HG03066 (cell line): ENCODE results near the gene MRPL41.
"Not testable (repeated sequence)": the region's sequence is repeated elsewhere in the genome, so short reads cannot be mapped to it uniquely, and the experiment has no call there.

ENCODE experiments used
- ATAC-seq: cut with Tn5 transposase; IDR thresholded peaks from one replicate; pipeline ENCODE4 v1.9.1; 2021; ENCODE audit warnings: low read depth; ENCODE audit not compliant: unreplicated experiment

Gene MRPL41

GRCh38 chr9:137551264-137552021, at the start of gene MRPL41:
Gene MRPL41, plus strand, starts transcription at chr9:137551879. Its CDS starts 203 bp downstream, at chr9:137552082.
- peak; percentile 66 for ATAC-seq

DNA sequence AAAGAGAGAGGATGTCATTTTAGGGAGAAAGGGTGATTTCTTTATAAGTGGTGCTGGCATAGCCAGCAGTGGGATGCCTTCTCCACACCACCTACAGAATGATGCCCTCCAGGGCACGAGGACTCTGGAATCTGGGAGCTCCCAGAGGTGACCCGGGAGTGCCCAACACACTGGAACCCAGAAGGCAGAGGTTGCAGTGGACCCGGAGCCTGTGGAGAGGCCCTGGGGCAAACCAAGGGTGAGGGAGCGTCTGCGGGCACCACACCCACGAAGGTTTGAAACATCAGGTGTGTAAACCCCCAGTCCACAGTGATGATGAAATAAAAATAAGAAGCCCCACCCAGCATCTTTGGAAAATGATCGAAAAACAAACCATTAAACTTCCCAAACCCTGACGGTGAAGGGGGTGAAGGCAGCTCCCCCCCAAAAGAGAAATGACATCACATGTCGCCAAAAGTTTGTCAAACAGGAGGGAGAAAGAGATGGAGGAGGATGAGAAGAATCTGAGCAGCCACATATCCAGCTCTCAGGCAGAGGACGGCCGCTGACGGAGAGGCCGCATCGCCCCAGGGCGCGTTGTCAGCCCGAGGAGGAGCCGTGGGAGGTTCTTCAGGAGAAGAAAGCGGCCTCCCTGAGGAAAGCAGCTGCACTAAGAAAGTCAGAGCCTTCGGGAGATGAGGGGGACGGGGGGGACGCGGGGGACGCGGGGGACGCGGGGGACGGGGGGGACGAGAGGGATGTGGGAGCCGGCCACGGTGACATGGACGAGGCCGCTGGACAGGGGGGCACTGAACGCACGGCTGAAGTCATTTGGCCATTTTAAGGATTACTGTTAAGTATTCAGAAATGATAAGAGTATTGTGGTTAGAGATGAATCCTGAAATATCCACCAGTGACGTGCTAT, 49.4 kb upstream of the MRPL41 start:
- ATAC-seq, result no peak

- no peak for ATAC-seq
Measured at GRCh38 chr9:137504432-137504777, 47.3 kb upstream of the MRPL41 start.

DNA sequence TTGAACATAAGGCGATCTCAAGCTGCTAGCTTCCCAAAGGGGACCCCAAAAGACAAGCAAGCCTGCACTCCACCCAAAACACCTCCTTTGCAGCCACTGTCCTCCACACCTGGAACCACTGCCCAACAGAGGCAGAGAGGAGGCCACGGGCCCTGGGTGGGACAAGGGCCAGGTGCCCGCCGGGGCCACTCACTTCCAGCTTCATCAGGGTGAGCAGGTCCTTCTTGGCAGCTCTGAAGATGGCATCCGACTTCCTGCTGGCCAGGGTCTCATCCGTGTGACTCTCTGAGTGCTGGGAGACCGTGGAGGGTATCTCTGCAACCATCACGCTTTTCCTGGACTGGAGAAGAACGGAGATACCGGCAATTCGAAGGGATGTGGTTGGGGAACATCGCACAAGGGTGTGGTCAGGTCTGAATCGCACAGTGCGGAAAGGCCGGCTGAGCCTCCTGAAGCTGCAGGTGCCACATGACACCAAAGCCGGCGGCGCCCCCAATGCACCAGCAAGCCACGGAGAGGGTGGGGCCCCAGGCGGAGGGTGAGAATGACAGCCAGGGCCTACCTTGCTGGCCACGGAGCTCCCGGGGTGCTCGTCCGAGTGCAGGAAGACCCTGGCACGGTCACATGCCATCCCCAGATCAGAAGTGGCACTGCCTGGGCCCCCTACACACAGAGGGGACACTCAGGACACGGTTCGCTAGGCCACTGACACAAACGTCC, 46.1 kb upstream of the MRPL41 start:
- no peak for ATAC-seq

- ATAC-seq, result no peak
Measured at GRCh38 chr9:137506274-137506673, 45.4 kb upstream of the MRPL41 start.

GRCh38 chr9:137506702-137507171, 44.9 kb upstream of the MRPL41 start:
- no peak for ATAC-seq

DNA sequence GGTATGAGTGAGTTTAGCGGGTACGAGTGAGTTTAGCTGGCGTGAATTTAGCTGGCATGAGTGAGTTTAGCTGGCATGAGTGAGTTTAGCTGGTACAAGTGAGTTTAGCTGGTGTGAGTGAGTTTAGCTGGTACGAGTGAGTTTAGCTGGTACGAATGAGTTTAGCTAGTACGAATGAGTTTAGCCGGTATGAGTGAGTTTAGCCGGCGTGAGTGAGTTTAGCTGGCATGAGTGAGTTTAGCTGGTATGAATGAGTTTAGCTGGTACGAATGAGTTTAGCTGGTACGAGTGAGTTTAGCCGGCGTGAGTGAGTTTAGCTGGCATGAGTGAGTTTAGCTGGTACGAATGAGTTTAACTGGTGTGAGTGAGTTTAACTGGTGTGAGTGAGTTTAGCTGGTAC, 42.5 kb upstream of the MRPL41 start:
- no peak for ATAC-seq

DNA sequence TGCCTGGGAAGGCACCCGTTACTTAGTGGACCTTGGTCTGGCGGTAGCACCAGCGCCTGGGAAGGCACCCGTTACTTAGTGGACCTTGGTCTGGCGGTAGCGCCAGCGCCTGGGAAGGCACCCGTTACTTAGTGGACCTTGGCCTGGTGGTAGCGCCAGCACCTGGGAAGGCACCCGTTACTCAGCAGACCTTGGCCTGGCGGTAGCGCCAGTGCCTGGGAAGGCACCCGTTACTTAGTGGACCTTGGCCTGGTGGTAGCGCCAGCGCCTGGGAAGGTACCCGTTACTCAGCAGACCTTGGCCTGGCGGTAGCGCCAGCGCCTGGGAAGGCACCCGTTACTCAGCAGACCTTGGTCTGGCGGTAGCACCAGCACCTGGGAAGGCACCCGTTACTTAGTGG, 40.6 kb upstream of the MRPL41 start:
- ATAC-seq, result not testable (repeated sequence)

GRCh38 chr9:137511758-137512463, 39.8 kb upstream of the MRPL41 start:
- no peak for ATAC-seq

DNA sequence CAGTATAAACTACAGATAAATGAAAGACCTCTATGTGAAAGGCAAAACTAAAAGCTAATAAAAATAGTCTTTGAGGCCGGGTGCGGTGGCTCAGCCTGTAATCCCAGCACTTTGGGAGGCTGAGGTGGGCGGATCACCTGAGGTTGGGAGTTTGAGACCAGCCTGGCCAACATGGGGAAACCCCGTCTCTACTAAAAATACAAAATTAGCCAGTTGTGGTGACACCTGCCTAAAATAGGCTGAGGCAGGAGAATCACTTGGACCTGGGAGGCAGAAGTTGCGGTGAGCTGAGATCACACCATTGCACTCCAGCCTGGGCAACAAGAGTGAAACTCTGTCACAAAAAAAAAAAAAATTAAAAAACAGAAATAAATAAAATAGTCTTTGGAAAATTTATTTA, 38.5 kb upstream of the MRPL41 start:
- ATAC-seq, result not testable (repeated sequence)

GRCh38 chr9:137513801-137514570, 37.7 kb upstream of the MRPL41 start:
- ATAC-seq, result not testable (repeated sequence)

DNA sequence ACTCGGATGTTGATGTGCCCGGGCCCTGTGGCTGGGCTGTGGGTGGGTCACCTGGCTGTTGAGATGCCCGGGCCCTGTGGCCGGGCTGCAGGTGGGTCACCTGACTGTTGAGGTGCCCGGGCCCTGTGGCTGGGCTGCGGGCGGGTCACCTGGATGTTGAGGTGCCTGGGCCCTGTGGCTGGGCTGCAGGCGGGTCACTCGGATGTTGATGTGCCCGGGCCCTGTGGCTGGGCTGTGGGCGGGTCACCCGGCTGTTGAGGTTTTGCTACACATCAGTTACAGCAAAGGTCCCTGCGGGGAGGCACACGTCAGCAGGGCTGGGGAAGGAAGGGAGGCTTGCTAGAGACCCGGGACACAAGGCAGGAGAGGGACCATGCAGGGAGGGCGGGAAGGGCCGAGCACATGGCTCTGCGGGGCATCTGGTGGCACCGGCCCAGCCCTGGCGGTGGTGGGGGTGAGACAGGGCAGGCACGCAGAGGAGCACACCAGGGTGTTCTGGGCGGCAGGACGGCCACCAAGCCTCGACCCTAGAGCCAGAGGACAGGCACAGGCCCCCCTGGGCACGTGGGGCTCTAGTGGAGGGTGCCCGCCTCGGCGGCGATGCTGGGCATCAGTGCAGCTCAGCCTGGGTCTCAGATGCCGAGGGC, 36.9 kb upstream of the MRPL41 start:
- no peak for ATAC-seq

DNA sequence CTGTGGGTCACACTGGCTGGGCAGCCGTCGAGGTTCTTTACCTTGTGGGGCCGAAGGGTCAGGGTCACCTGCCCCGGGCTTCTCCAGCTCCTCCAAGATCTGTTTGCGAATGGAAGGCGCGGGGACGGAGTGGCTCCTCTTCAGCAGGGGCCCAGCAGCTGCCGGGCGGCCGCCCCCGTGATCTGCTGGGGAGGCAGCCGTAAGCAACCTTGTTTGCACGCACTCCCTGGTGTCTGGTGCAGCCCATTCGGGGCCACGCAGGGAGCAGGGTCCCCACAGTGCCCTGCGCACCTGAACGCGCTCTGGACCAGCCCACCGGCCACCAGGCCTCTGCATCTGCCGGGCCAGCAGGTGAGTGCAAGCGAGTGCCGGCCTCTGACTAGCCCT, 36.3 kb upstream of the MRPL41 start:
- ATAC-seq, result no peak

GRCh38 chr9:137516144-137516917, 35.3 kb upstream of the MRPL41 start:
- no peak for ATAC-seq

DNA sequence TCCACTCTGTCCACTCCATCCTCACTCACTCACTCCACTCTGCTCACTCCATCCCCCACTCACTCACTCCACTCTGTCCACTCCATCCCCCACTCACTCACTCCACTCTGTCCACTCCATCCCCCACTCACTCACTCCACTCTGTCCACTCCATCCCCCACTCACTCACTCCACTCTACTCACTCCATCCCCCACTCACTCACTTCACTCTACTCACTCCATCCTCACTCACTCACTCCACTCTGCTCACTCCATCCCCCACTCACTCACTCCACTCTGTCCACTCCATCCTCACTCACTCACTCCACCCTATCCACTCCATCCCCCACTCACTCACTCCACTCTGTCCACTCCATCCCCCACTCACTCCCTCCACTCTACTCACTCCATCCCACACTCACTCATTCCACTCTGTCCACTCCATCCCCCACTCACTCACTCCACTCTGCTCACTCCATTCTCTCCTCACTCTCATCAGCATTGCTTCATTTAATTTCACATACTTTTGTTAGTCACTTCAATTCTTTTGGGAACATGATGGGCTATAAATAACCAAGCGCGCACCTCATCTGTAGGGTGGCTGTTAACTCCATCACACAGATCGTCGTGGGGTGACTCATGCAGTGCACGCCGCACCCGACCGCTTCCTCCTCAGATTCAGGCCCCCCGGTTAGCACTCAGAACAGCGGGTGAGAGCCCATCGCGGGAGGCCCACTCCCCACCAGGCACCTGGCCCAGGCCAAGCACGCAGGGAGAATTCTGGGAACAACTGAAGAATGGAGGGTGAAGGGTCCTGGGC, 32.8 kb upstream of the MRPL41 start:
- not testable (repeated sequence) for ATAC-seq

DNA sequence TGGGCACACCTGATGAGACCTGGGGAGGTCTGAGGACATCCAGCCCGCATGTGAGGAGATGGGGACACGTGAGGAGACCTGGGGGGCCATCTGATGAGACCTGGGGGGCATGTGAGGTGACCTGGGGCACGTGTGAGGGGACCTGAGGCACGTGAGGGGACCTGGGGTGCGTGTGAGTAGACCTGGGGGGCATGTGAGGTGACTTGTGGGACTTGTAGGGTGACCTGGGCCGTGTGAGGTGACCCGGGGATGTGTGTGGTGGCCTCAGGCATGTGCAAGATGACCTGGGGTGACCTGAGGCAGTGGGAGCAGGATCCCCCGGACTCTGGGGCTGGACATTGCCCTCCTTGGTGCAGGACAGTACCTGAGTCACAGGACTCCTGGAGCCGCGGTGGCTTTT, 32.1 kb upstream of the MRPL41 start:
- no peak for ATAC-seq

GRCh38 chr9:137520614-137521404, 30.9 kb upstream of the MRPL41 start:
- ATAC-seq, result no peak
